ENCODE results near the gene GCC1.
"Not testable (repeated sequence)": the region's sequence is repeated elsewhere in the genome, so short reads cannot be mapped to it uniquely, and the experiment has no call there.

GCC1 gene

DNA sequence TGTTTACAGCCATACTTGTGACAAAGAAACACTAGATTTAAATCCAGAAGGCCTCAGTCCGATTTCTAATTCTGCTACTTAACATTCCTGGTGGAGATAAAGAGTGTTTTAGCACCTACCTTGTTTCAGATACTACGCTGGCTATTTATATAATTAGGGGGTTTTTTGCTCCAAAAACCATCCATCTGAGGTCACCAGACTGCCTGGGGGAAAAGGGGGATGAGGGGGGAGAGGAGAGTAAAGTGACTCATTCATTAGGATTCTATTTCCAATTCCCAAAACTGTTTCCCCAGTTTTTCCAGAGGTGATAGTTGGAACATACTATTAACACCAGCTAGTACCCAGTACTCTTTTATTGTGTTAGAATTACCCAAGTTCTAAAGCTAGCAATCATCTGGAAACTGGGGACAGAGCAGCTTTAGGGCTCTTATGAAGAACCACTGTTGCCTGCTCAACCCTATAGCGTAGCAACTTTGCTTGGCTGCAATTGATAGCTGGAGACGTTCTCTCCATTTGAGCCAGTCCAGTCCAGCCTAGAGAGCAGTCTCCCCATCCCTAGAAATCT lies 6.6 kb downstream of the GCC1 start:
- no peak for DNase-seq (ENCODE audit: low read depth, low spot score)
- POLR2A ChIA-PET: interaction anchor here (0.6 to 1.1 kb wide), 2 partner anchors 187 to 1206 kb away, joined by 3 to 5 read pairs; partner anchors contain the start of gene ZNF800
- no peak overlapping the region for H3K4me3 ChIP-seq (ENCODE audit: low read depth, low read length)
- TF ChIP-seq, protein P1, sequence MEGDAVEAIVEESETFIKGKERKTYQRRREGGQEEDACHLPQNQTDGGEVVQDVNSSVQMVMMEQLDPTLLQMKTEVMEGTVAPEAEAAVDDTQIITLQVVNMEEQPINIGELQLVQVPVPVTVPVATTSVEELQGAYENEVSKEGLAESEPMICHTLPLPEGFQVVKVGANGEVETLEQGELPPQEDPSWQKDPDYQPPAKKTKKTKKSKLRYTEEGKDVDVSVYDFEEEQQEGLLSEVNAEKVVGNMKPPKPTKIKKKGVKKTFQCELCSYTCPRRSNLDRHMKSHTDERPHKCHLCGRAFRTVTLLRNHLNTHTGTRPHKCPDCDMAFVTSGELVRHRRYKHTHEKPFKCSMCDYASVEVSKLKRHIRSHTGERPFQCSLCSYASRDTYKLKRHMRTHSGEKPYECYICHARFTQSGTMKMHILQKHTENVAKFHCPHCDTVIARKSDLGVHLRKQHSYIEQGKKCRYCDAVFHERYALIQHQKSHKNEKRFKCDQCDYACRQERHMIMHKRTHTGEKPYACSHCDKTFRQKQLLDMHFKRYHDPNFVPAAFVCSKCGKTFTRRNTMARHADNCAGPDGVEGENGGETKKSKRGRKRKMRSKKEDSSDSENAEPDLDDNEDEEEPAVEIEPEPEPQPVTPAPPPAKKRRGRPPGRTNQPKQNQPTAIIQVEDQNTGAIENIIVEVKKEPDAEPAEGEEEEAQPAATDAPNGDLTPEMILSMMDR (IDR thresholded peaks at IDR 0.05; ENCODE audit: insufficient read depth, low read length, missing control alignments): no peak
- CTCF ChIA-PET: interaction anchor here (0.9 to 1.1 kb wide), 2 partner anchors 9 to 630 kb away, joined by 4 to 6 read pairs; partner anchors contain the start of gene ARF5

DNA sequence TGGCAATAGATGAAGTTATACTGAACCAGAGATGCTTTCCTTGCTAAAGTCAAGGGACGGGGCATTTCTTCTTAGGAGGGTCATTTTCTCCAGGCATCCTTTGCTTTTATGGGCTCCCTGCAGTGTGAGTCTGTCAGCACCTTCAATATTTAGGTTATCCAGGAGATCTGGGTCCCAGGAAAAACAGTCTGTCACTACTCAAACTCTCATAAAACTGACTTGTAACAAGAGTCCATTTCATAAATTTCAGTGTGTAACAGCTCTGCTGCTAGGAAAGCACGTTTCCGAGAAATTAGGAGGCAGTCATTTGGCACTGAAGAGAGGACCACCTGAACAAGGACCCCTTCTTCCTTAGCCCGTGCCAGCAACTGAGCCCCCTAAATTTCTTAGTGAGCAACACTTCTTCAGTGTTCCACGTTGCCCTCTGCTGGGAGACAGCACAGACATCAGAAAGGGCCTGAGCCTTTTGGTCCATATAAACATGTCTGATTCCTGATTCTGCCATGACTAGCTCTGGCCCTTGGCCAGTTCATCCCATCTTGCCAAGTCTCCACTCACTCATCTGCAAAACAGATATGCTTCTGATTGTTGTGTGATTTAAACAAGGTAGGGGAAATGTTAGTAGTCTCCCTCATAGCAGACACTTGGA lies 7.2 kb downstream of the GCC1 start:
- DNase-seq (ENCODE audit: low read depth, low spot score): no peak
- H3K4me3 ChIP-seq (ENCODE audit: low read depth, low read length): no peak overlapping the region
- POLR2A ChIA-PET: interaction anchor here (1.1 kb wide), 1 partner anchor 186 kb away, joined by 5 read pairs; the partner anchor contains the start of gene ZNF800
- CTCF ChIA-PET: interaction anchor here (0.7 to 1.1 kb wide), 4 partner anchors 10 to 631 kb away, joined by 3 to 6 read pairs (median 4); partner anchors contain the start of gene ARF5
- TF ChIP-seq, protein P1 (IDR thresholded peaks at IDR 0.05; ENCODE audit: insufficient read depth, low read length, missing control alignments): peak; percentile 25

DNA sequence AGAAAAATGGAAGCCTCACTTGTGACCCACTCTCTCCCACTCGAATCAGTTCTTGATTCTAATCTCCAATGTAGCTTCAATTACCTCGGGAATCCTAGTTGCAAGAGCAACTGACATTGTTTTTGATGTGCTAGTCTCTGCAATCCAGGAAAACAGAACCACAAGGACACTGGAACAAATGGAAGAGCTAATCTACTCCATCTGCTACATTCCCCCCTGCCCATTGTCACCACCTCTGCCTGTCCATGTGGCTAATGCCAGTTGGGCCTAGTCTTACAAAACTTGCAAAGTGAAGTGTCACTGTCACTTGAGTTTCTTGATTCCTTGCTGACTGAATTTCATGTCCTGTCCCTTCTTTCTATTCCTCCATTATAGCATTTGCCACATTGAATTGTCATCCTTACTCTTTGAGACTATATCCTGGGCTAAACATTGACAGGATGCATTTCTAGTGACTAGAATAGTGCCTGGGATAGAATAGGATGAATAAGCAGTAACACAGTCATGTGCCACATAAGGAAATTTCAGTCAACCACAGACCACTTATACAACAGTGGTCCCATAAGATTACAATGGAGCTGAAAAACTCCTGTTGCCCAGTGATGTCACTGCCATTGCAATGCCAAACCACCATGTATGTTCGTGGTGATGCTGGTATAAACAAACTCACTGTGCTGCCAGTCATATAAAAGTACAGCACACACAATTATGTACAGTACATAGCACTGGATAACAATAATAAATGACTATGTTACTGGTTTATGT lies 13.5 kb downstream of the GCC1 start:
- ChIA-PET POLR2A (no interaction called here), CTCF (interaction anchor here (1.0 to 3.3 kb wide), 2 partner anchors 12 to 14 kb away, joined by 4 to 8 read pairs; no protein-coding TSS in a partner anchor)
- TF ChIP-seq, protein P1 (IDR thresholded peaks at IDR 0.05; ENCODE audit: insufficient read depth, low read length, missing control alignments): no peak
- no peak overlapping the region for H3K4me3 ChIP-seq (ENCODE audit: low read depth, low read length)
- no peak for DNase-seq (ENCODE audit: low read depth, low spot score)

DNA sequence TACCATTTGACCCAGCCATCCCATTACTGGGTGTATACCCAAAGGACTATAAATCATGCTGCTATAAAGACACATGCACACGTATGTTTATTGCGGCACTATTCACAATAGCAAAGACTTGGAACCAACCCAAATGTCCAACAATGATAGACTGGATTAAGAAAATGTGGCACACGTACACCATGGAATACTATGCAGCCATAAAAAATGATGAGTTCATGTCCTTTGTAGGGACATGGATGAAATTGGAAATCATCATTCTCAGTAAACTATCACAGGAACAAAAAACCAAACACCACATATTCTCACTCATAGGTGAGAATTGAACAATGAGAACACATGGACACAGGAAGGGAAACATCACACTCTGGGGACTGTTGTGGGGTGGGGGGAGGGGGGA lies 17.4 kb downstream of the GCC1 start:
- POLR2A ChIA-PET; DNase-seq (ENCODE audit: low read depth, low spot score): not testable (repeated sequence)

DNA sequence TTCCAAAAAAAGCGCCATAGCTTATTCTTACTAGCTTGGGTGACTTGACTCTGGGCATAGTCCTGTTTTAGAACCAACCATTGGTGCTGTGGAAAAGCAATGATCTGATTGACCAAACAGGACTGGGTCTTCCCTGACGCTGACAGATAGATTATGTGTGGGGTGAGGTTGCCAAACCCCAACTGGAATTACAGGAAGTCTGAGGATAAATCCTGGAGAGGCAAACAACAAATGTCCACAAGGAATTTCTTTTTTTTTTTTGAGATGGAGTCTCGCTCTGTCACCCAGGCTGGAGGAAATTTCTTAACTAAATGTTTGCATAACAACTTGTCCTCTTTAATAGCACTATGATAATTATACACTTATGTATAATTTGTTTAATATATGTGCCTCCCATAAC lies 19.2 kb downstream of the GCC1 start:
- H3K4me3 ChIP-seq (ENCODE audit: low read depth, low read length): no peak overlapping the region
- TF ChIP-seq, protein P1 (IDR thresholded peaks at IDR 0.05; ENCODE audit: insufficient read depth, low read length, missing control alignments): no peak
- ChIA-PET POLR2A (no interaction called here), CTCF (no interaction called here)
- DNase-seq (ENCODE audit: low read depth, low spot score): no peak

More for the DNA sequence above, 17.4 kb downstream of the GCC1 start:
- H3K4me3 ChIP-seq (ENCODE audit: low read depth, low read length); CTCF ChIA-PET: not testable (repeated sequence)

DNA sequence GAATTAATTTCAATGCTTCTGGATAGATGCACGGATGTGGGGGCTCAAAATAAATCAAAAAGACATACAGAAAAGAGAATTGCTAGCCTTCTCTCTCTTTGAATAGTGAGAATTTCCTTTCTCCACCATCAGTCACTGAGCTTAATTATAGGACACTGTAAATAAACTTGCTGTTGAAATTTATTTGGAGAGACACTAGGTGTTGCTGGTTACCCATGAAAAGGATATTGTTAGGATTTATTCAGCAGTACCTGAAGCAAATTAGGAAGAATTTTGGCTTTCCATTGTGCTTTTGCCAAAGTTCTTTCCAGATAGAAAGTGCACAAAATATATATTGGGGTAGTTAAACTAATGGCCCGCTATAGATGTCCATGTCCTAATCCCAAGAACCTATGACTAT lies 27.6 kb downstream of the GCC1 start:
- CTCF ChIA-PET: interaction anchor here (1.0 to 1.5 kb wide), 2 partner anchors 11 to 14 kb away, joined by 3 to 4 read pairs; no protein-coding TSS in a partner anchor
- no peak overlapping the region for H3K4me3 ChIP-seq (ENCODE audit: low read depth, low read length)
- POLR2A ChIA-PET: no interaction called here
- DNase-seq (ENCODE audit: low read depth, low spot score): no peak
- TF ChIP-seq, protein P1 (IDR thresholded peaks at IDR 0.05; ENCODE audit: insufficient read depth, low read length, missing control alignments): no peak

Measured in AG04449 (cell line).